ENCODE measurements around the gene LSS.
"Not testable (repeated sequence)": the region's sequence is repeated elsewhere in the genome, so short reads cannot be mapped to it uniquely, and the experiment has no call there.

DNA sequence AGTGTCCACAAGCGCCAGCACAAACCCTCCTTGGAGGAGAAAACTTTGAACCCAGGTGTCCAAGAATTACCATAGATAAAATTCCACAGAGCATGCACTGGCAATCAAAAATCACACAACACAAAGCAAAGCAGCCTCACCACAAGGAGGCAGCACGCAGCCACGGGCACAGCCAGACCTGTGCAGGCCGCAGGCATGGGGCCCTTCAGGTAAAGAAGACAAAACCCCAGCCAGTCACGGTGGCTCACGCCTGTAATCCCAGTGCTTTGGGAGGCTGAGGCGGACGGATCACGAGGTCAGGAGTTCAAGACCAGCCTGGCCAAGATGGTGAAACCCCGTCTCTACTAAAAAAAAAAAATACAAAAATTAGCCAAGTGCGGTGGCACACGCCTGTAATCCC is 81.1 kb downstream of the LSS start:
- TF ChIP-seq, protein P1, sequence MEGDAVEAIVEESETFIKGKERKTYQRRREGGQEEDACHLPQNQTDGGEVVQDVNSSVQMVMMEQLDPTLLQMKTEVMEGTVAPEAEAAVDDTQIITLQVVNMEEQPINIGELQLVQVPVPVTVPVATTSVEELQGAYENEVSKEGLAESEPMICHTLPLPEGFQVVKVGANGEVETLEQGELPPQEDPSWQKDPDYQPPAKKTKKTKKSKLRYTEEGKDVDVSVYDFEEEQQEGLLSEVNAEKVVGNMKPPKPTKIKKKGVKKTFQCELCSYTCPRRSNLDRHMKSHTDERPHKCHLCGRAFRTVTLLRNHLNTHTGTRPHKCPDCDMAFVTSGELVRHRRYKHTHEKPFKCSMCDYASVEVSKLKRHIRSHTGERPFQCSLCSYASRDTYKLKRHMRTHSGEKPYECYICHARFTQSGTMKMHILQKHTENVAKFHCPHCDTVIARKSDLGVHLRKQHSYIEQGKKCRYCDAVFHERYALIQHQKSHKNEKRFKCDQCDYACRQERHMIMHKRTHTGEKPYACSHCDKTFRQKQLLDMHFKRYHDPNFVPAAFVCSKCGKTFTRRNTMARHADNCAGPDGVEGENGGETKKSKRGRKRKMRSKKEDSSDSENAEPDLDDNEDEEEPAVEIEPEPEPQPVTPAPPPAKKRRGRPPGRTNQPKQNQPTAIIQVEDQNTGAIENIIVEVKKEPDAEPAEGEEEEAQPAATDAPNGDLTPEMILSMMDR (conservative IDR thresholded peaks at IDR 0.05): peak; percentile 85
- not testable (repeated sequence) for TF ChIP-seq ZFX (IDR thresholded peaks at IDR 0.05)
